C4-2B (cell line): ENCODE data around the gene LRRTM2.

Experiments used
- CTCF ChIP-seq: fragments of 450-650 bp; conservative IDR thresholded peaks from 2 replicates; pipeline ENCODE4 v1.5.1; 2017; ENCODE audit warnings: mild to moderate bottlenecking
- ZFX ChIP-seq: fragments of 450-650 bp; IDR thresholded peaks from 2 replicates; pipeline ENCODE4 v1.6.1; 2017

- TF ChIP-seq CTCF (no peak), ZFX (no peak)
Observed at GRCh38 chr5:138828556-138828955, 46.6 kb downstream of the LRRTM2 start.
